NCI-H2227 (cell line): ENCODE measurements around the gene GOLGA3.
"Not testable (repeated sequence)": the region's sequence is repeated elsewhere in the genome, so short reads cannot be mapped to it uniquely, and the experiment has no call there.

Experiments used
- DNase-seq: peaks from one replicate; lab custom pipeline; 2025; ENCODE audit not compliant: unreplicated experiment; lab: John Stamatoyannopoulos, UW

Gene GOLGA3

GRCh38 chr12:132818562-132818961 is 10.1 kb downstream of the GOLGA3 start:
- DNase-seq = no peak

- DNase-seq = no peak
Observed at GRCh38 chr12:132814232-132814631, 14.4 kb downstream of the GOLGA3 start.

DNA sequence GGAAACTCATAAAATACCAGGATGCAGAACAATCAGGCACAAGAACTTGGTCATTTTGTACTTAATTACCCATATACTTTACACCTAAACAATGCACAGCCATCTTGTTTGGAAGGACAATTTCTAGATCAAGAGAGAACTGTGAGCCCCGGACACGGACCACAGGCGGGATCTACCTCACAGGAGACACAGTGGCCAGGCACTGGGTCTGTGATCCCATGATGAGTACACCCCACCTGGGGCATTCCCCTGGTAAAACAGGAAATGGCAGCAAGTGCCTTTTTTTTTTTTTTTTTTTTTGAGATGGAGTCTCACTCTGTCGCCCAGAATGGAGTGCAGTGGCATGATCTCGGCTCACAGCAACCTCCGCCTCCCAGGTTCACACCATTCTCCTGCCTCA is 15.2 kb downstream of the GOLGA3 start:
- DNase-seq = no peak

- DNase-seq = no peak
Observed at GRCh38 chr12:132812631-132813305, 15.9 kb downstream of the GOLGA3 start.

- DNase-seq = peak; percentile 52
Observed at GRCh38 chr12:132809391-132809790, 19.3 kb downstream of the GOLGA3 start.

DNA sequence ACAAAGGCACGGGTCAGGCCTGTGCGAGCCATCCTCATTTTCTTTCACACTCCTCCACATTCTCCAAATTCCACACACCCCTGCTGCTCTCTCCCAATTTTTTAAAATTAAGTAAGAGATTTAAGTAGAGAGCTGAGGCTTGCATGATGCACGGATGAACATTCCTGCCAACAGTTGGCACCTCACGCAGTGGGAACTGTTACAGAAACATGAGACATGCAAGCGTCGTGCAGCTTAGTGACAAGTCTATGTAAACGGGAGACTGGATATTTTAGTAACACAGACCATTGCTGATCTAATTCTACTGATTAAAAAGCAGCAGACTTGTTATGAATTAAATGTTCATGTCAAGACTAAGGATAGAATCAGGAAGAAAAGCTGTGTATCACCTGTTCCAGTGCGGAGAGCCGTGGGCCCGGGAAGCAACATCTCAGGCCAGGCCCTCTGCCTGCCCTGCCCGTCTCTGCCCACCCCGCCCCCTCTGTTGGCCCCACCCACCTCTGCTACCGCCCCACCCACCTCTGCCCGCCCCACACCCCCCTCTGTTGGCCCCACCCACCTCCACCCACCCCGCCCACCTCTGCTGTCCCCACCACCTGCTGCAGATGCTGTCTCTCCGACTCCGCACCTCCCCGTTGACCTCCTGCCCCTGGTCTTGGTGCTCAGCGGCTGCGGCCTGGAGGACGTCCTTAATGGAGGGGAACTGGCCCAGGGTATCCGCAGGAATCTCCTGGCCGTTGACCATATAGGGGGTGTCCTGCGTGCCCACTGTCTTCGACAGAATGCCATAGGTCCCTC is 21.2 kb downstream of the GOLGA3 start:
- DNase-seq = no peak

- DNase-seq = no peak
Observed at GRCh38 chr12:132806857-132807256, 21.8 kb downstream of the GOLGA3 start.

DNA sequence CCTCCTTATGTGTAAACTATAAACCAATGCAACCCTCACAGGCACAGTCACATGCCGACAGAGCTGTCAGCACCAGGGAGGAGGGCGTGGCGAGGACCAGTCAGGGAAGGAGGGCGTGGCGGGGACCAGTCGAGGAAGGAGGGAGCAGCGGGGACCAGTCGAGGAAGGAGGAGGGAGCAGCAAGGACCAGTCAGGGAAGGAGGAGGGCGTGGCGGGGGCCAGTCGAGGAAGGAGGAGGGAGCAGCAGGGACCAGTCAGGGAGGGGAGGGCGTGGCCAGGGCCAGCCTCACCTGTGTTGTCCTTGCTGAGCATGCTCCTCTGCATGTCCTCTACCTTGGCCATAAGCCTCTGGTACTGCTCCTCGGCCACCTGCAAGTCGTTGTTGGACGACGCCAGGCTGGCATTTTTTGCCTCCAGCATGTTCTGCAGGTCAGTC is 24.2 kb downstream of the GOLGA3 start:
- no peak for DNase-seq

DNA sequence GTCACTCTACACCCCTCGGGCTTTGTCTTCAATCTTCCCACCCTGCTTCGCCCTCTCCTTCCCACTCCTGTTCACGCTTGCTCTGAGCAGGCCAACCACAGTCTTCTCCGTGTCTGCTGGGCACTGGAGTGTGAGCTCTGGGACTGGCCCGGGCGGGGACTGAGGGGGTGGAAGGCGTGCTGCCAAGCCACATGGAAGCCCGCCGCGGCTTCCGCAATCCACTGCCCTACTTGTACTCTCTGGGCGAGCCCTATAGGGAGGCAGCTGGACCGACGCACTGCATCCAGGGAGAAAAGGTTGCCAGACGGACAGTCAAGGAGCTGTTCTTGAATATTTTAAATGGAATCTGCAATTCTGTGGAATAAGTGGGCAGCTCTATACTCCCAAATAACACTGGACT is 24.8 kb downstream of the GOLGA3 start:
- DNase-seq = no peak

GRCh38 chr12:132803125-132803524 is 25.5 kb downstream of the GOLGA3 start:
- DNase-seq = no peak

DNA sequence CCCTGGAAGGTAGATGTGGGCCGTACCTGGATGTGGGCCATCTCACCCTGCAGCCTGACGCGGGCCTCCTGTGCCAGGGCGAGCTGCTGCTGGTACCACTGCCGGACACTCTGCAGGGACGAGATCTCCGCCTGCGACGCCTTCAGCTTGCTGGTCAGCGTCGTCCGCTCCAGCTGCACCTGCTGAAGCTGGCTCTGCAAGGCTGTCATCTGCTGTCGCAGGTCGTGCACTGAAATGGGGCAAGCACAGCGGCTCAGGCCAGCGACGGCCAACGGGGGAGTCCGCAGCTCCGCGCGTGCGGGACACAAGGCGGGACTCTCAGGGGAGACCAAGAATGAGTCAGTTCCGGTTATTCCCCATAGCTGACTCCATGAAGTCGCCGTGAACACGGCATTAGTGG is 26.9 kb downstream of the GOLGA3 start:
- no peak for DNase-seq

DNA sequence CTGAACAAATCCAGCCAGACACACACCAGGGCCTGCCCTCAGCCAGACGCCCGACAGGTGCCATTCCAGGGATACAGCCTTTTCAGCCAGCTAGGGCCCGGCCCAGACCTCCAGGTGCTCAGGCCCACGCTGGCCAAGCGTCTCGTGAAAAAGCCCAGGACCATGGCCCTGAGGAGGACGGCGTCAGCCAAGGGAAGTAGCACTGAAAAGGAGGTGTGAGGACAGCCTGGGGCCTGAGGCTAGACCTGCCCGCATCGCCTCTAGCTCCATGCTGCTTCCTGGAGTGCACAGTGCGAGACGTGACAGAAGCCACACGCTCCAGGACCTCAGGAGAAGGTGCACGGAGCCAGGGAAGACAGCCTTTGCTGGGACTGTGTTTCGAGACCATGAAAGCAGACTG is 29.8 kb downstream of the GOLGA3 start:
- DNase-seq = no peak

GRCh38 chr12:132797820-132798570 is 30.7 kb downstream of the GOLGA3 start:
- DNase-seq = no peak

- DNase-seq = no peak
Observed at GRCh38 chr12:132795847-132796246, 32.8 kb downstream of the GOLGA3 start.

GRCh38 chr12:132791940-132792339 is 36.7 kb downstream of the GOLGA3 start:
- DNase-seq = not testable (repeated sequence)

DNA sequence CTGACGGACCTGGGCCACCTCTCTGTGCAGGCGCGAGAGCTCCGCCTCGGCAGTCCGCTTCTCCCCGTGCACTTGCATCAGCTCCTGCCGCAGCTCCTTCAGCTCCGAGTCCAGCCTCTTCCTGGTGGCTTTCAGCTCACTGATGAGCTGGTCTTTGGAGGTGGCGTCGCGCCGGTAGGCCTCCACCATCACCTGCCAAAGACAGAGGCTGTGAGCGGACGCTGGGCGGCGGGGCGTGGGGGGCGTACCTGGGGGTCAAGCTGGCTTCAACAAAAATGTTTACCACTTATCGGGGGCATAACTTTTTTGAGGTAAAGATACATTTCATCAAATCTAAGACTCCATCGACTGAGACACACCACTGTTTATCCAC is 39.6 kb downstream of the GOLGA3 start:
- no peak for DNase-seq

GRCh38 chr12:132788375-132789098 is 40.1 kb downstream of the GOLGA3 start:
- DNase-seq = no peak

DNA sequence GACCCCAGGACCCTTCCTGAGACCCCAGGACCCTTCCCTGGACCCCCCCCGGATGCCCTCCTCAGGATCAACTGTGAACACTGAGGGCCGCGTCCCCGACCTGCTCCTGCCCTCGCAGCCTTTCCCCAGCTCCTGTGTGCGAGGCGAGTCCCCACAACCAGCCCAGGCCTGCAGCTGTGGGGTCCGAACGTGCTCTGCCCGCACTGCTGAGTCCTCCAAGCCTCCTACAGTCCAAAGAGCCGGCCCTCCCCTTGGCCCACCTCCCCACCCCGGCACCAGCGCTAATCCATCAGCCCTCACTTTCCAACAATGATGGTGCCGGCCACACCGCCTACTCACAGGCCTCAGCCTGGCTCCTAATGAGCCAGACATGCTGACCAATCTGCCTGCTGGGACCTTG is 40.8 kb downstream of the GOLGA3 start:
- DNase-seq = no peak

GRCh38 chr12:132786192-132786591 is 42.5 kb downstream of the GOLGA3 start:
- DNase-seq = no peak

DNA sequence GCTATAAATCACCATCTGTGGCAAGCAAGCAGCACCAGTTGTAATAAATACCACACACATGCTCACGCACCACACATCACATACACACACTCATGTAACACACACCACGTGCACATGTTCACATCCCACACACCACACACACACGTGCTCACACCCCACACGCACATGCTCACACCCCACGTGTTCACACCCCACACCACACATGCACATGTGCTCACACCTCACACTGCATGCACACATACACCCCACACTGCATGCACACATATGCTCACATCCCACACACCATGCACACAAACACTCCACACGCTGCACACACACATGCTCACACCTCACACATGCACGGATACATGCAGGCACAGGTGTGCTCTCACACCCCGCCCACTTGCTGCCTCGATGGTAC is 44.1 kb downstream of the GOLGA3 start:
- DNase-seq = no peak

DNA sequence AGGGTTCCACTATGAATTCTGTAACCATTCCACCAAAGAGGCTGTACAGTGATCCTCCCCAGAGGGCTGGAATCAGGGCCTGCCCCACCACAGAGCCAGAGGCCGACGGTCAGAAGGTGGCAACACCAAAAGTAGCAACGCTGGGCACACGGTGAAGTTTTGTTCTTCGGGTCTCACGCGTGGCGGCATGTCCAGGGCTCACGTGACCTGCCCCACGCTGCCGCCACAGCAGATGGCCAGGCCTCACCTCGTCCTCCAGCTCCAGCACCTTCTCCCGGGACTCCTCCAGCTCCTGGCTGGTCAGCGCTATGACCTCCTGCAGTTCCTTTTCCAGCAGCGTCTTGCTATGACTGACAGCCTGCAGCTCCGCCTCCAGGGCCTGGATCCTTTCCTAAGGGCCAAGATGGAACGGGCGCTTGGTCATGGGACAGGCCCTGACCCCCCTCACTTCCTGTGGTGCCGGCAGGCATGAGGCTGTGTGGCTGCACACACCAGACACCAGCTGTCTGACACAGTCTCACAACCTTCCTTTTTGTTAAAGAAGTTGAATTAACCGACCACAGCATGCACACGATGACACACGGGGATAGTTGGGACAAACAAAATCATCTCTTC is 44.6 kb downstream of the GOLGA3 start:
- no peak for DNase-seq
